NCI-H2171 (cell line): ENCODE data around the gene EVC.

Experiments used
- DNase-seq: peaks from one replicate; lab custom pipeline; 2025; lab: John Stamatoyannopoulos, UW

EVC gene

GRCh38 chr4:5755679-5756078 lies 44.7 kb downstream of the EVC start:
- DNase-seq = no peak

DNA sequence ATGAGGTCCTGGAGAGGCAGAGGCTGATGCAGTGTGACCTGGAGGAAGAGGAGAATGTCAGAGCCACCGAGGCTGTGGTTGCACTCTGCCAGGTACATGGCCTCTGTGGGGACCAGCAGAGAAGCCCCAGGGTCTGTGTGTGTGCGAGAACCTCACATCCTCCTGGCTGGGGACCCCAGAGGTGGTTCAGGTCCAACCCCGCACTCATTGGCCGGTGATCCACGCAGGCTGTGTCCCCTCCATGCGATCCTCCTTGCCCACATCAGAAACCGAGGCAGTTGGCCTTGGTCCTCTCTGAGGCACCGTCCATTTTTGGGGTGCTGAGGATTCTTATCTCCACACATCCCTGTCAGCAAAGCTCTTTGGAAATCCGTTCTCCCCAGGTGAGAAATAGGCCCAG lies 45.3 kb downstream of the EVC start:
- no peak for DNase-seq

- no peak for DNase-seq
These were observed 46.1 kb downstream of the EVC start for GRCh38 chr4:5757091-5757490.

DNA sequence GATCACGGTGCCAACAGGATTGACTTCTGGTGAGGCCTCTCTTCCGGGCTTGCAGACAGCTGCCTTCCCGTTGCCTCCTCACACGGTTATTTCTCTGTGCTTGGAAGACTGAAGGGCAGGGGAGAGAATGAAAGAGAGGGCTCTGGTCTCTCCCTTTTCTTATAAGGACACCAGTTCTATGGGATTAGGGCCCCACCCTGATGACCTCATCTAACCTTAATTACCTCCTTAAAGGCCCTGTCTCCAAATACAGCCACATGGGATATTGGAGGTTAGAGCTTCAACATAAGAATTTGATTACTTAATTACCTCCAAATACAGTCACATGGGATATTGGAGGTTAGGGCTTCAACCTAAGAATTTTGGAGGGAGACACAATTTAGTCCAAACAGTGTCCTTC lies 46.5 kb downstream of the EVC start:
- DNase-seq = no peak

DNA sequence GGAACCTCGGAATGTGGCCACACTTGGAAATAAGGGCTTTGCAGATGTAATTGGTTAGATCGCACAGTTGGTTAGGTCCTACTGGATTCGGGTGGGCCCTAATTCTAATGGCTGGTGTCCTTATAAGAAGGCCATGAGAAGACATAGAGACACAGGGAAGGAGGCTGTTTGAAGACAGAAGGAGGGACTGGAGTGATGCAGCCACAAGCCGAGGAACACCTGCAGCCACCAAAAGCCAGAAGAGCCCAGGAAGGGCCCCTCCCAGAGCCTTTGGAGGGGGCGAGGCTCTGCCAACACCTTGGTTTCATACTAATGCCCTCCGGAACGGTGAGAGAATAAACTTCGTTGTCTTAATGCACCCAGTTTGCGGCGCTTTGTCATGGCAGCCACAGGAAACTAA lies 47.0 kb downstream of the EVC start:
- DNase-seq = no peak

DNA sequence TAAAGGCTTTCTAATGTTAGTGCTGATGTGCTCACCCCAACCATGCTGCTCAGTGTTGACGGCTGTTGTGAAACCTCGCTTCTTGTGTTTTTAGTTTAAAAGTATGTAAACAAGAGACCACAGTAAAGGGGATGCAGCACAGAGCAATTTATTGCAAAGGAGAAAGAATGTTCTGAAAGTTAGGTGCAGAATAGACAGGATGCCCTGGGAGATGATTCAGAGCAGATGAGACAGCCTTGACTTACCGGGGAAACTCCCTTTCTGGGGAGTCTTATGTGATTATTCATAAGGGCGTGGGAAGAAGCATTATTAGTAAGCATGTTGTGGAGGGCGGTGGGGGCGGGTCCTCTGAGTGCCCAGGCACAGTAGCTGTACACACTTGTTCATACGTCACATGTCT lies 47.7 kb downstream of the EVC start:
- no peak for DNase-seq

GRCh38 chr4:5759236-5760075 lies 48.5 kb downstream of the EVC start:
- DNase-seq = no peak

GRCh38 chr4:5760246-5760645 lies 49.2 kb downstream of the EVC start:
- no peak for DNase-seq

GRCh38 chr4:5760936-5761480 lies 50.0 kb downstream of the EVC start:
- no peak for DNase-seq

- no peak for DNase-seq
These were observed 59.0 kb downstream of the EVC start for GRCh38 chr4:5770051-5770450.

- DNase-seq = no peak
These were observed 61.7 kb downstream of the EVC start for GRCh38 chr4:5772528-5773270.

GRCh38 chr4:5773271-5773555 lies 62.2 kb downstream of the EVC start:
- no peak for DNase-seq

DNA sequence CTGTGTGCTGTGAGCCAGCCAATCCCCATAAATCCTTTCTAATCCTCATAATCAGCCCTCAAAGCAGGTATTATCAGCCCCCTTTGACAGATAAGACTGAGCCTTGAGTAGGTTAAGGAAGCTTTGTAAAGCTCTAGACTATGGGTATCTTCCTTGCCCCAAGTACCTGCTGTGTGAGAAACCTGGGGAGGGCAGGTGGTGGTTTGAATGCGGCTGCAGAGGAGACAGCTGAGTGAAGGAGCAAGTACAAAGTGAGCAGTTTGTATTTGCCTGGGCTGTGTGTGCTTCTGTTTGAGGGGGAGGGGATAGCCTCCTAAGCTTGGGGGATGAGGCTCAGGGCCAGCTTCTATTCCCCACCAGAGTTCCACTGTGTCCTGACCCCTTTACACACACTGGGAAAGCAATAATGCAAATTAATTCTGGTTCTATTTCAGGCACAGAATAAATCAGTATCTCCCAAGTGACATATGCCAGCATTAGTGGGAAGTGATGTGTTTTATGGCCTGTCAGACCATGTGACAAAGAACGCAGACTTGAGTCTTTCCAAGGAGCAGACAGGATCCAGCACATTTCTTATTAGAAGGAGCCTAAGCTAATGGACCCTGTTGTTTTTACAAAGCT lies 63.5 kb downstream of the EVC start:
- no peak for DNase-seq

DNA sequence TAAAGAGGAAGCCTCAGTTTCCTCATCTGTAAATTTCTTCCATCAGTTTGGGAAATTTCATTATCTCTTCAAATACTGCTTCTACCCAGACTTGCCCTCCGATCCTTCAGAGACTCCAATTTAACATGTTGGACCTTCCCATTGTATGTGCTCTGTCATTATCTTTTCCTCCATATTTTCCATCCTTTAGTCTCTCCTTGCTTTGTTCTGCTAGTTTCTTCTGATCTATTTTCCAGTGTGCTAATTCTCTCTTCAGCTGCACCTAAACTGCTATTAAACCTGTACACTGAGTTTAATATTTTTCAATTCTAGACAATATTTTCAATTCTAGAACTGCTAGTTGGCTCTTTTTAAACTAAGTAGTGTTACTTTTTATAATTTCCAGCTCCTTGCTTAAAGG lies 65.5 kb downstream of the EVC start:
- DNase-seq = no peak

DNA sequence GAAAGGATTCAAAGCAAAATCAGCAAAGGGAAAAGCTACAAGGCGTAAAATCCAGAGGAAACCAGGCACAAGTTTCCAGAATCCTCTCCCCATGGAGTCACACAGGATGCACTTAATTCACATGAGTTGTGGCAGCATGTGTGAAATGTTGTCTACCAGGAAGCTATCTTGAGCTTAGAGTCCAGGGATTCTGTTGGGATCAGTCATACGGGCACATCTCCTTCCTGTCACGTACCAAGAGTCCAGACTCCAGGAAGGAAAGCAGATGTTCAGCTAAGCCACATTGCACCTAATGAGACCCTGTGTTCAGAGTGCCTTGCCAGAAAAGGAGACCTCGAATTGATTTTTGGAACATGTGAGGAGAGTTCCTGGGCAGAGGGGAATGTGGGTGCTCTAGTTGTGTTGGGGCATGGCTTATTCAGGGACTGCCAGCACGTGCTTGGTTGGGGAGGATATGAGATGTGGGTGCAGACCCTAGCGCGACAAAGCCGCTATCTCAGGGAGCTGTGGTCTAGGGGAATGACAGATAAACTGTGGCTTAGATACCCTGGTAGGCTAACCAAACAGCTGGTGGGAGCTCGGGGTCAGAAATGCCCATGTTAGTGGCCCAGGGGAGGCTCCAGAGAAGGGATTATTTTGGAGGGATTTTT lies 70.0 kb downstream of the EVC start:
- DNase-seq = no peak

GRCh38 chr4:5781691-5782090 lies 70.7 kb downstream of the EVC start:
- no peak for DNase-seq

DNA sequence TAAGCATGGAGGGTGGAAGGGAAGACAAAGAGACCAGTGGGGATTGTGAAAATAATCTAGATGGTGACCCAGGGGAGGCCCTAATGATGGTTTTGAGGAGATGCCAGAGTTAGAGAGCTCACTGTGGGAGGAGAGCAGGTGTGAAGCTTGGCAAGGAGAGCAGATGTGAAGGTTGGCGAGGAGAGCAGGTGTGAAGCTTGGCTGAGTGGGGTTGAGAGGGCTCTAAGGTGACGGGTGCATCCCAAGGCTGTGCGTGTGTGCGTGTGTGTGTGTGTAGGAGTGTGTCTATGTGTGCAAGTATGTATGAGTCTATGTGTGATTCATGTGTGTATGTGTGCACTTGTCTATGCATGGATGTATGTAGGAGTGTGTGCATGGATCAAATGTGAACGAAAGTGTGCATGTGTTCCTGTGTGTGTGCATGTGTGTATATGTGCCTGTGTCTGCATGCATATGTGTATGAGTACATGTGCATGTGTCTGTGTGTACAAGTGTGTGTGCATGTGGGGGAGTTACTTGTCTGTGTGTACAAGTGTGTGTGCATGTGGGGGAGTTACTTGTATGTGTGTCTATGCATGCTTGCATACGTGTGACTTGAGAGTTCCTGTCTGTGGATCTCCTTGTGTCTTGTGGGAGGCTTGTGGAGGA lies 72.0 kb downstream of the EVC start:
- peak; percentile 17 for DNase-seq

- no peak for DNase-seq
These were observed 72.5 kb downstream of the EVC start for GRCh38 chr4:5783486-5783885.

DNA sequence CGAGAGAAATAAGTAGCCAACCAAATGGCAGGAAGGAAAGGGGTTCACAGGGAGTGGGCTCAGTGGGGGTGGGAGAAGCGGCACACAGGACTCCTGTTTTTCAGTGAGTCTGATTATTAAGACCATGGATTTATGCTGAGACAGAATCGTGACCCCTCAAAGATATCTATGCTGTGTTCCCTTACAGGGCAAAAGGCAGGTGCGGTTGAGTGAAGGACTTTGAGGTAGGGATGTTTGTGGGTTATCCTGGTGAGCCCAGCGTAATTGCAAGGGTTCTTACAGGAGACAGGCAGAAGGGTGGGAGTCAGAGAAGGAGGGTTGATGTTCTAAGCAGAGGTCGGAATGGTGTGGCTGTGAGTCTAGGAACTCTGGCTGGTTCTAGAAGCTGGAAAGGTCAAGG lies 73.0 kb downstream of the EVC start:
- DNase-seq = no peak

GRCh38 chr4:5784960-5785611 lies 74.1 kb downstream of the EVC start:
- no peak for DNase-seq
